ENCODE results near the gene RAB21.

GRCh38 chr12:71799106-71799505 lies 44.4 kb downstream of the RAB21 start:
- TF ChIP-seq POLR2A (IDR thresholded peaks at IDR 0.05; ENCODE audit: low read depth) (no peak), CTCF (IDR thresholded peaks at IDR 0.05) (no peak)
